ENCODE results near the gene TTC19. TPM values are rescaled to one million over a fixed set of nuclear protein-coding genes. Genes with fewer than 3 reads are reported as not detected.
"Not testable (repeated sequence)": the region's sequence is repeated elsewhere in the genome, so short reads cannot be mapped to it uniquely, and the experiment has no call there.

Gene TTC19
- total and polyA plus RNA-seq, 4 donors, result 16.1 to 29.8 (median 24.6) TPM

DNA sequence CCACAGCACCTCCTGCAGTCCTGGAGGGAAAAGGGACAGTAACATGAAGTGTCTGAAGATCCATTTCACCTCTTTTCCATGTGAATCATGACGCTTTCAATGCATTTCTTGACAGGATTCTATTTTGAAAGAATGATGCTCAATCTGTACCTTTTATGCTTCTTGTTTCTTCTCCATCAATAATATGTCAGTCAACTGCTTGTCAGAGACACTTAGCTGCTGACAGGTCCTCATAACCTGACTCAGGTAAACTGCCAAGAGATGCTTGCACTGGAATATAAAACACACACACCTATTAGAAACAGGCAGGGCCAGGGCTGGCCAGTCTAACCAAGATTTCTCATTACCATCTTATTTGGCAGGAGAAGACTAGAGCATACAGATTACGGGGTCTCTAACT lies 21.7 kb upstream of the TTC19 start:
- no peak for DNase-seq (ENCODE audit: low spot score)

DNA sequence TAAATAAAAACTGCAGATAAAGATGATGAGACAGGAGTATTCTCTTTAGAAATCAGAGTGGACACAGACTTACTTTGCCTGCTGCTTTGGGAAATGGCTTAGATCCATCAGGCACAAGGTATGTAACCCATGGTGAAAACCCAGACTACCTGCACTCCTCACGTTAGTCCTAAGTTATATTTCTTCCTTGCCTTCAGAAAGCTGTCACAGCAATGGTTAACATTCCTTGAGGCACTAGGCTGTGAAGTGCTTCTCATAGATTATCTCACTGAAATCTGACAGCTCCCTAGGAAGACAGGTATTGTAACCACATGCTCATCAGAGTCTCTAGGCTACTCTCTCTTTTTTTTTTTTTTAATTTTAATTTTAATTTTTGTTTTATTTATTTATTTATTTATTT lies 21.0 kb upstream of the TTC19 start:
- peaks cover 2 to 39% (median 33%) of the 10 kb centered on the region in 4 donors for H3K36me3 ChIP-seq (ENCODE audit: control insufficient read depth in 4 of 4, insufficient read depth in 3 of 4, low read depth in 1 of 4, low read length in 3 of 4)

More for the DNA sequence above, 21.7 kb upstream of the TTC19 start:
- Histone ChIP-seq H3K27ac (ENCODE audit: low read depth in 1 of 2, low read length in 2 of 2) (no peak overlapping the region), H3K36me3 (ENCODE audit: control insufficient read depth in 4 of 4, insufficient read depth in 3 of 4, low read depth in 1 of 4, low read length in 3 of 4) (peaks cover 2 to 37% (median 33%) of the 10 kb centered on the region in 4 donors), H3K27me3 (ENCODE audit: control insufficient read depth in 4 of 4, insufficient read depth in 4 of 4, low read length in 3 of 4) (no peaks in the 10 kb centered on the region), H3K4me1 (ENCODE audit: control insufficient read depth in 4 of 4, insufficient read depth in 4 of 4, low read length in 3 of 4) (peaks cover 0 to 5% (median 0%) of the 10 kb centered on the region in 4 donors), H3K9ac (ENCODE audit: low read depth in 1 of 2, low read length in 2 of 2) (no peak overlapping the region), H3K4me3 (ENCODE audit: low read depth in 1 of 3, low read length in 3 of 3) (no peak overlapping the region), H3K9me3 (ENCODE audit: control insufficient read depth in 4 of 4, low read length in 3 of 4) (no peaks in the 10 kb centered on the region)
- 97% methylated on average over 2 of the region's 2 CpGs for WGBS
- TF ChIP-seq FOXA2 (IDR thresholded peaks at IDR 0.05), result no peak
- no peak for TF ChIP-seq HNF4G (IDR thresholded peaks at IDR 0.05)

DNA sequence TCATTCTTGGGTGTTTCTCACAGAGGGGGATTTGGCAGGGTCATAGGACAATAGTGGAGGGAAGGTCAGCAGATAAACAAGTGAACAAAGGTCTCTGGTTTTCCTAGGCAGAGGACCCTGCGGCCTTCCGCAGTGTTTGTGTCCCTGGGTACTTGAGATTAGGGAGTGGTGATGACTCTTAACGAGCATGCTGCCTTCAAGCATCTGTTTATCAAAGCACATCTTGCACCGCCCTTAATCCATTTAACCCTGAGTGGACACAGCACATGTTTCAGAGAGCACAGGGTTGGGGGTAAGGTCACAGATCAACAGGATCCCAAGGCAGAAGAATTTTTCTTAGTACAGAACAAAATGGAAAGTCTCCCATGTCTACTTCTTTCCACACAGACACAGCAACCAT lies 20.6 kb upstream of the TTC19 start:
- not testable (repeated sequence) for H3K9me3 ChIP-seq (ENCODE audit: control insufficient read depth in 4 of 4, low read length in 3 of 4); H3K27me3 ChIP-seq (ENCODE audit: control insufficient read depth in 4 of 4, insufficient read depth in 4 of 4, low read length in 3 of 4); H3K27ac ChIP-seq (ENCODE audit: low read depth in 1 of 2, low read length in 2 of 2); H3K9ac ChIP-seq (ENCODE audit: low read depth in 1 of 2, low read length in 2 of 2); DNase-seq (ENCODE audit: low spot score); H3K4me3 ChIP-seq (ENCODE audit: low read depth in 1 of 3, low read length in 3 of 3); H3K4me1 ChIP-seq (ENCODE audit: control insufficient read depth in 4 of 4, insufficient read depth in 4 of 4, low read length in 3 of 4)
- H3K36me3 ChIP-seq (ENCODE audit: control insufficient read depth in 4 of 4, insufficient read depth in 3 of 4, low read depth in 1 of 4, low read length in 3 of 4), result peaks cover 2 to 41% (median 35%) of the 10 kb centered on the region in 4 donors
- WGBS, result 71% methylated on average over 3 of the region's 4 CpGs

More for the DNA sequence above, 21.0 kb upstream of the TTC19 start:
- Histone ChIP-seq H3K4me1 (ENCODE audit: control insufficient read depth in 4 of 4, insufficient read depth in 4 of 4, low read length in 3 of 4) (peaks cover 0 to 5% (median 0%) of the 10 kb centered on the region in 4 donors), H3K4me3 (ENCODE audit: low read depth in 1 of 3, low read length in 3 of 3) (no peak overlapping the region), H3K27ac (ENCODE audit: low read depth in 1 of 2, low read length in 2 of 2) (no peak overlapping the region), H3K27me3 (ENCODE audit: control insufficient read depth in 4 of 4, insufficient read depth in 4 of 4, low read length in 3 of 4) (no peaks in the 10 kb centered on the region), H3K9ac (ENCODE audit: low read depth in 1 of 2, low read length in 2 of 2) (no peak overlapping the region), H3K9me3 (ENCODE audit: control insufficient read depth in 4 of 4, low read length in 3 of 4) (no peaks in the 10 kb centered on the region)
- no peak for TF ChIP-seq NR2F2 (IDR thresholded peaks at IDR 0.05)
- TF ChIP-seq, protein P1, sequence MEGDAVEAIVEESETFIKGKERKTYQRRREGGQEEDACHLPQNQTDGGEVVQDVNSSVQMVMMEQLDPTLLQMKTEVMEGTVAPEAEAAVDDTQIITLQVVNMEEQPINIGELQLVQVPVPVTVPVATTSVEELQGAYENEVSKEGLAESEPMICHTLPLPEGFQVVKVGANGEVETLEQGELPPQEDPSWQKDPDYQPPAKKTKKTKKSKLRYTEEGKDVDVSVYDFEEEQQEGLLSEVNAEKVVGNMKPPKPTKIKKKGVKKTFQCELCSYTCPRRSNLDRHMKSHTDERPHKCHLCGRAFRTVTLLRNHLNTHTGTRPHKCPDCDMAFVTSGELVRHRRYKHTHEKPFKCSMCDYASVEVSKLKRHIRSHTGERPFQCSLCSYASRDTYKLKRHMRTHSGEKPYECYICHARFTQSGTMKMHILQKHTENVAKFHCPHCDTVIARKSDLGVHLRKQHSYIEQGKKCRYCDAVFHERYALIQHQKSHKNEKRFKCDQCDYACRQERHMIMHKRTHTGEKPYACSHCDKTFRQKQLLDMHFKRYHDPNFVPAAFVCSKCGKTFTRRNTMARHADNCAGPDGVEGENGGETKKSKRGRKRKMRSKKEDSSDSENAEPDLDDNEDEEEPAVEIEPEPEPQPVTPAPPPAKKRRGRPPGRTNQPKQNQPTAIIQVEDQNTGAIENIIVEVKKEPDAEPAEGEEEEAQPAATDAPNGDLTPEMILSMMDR (IDR thresholded peaks at IDR 0.05; ENCODE audit: low read depth, low read length, missing input control), result no peak
- TF ChIP-seq TAF1 (conservative IDR thresholded peaks at IDR 0.05), result no peak
- TF ChIP-seq RXRA (IDR thresholded peaks at IDR 0.05), result no peak
- TF ChIP-seq, protein P2, sequence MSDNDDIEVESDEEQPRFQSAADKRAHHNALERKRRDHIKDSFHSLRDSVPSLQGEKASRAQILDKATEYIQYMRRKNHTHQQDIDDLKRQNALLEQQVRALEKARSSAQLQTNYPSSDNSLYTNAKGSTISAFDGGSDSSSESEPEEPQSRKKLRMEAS (IDR thresholded peaks at IDR 0.05), result no peak
- no peak for TF ChIP-seq HNF4G (IDR thresholded peaks at IDR 0.05)
- no peak for TF ChIP-seq SP1 (IDR thresholded peaks at IDR 0.05)
- TF ChIP-seq, protein P3, sequence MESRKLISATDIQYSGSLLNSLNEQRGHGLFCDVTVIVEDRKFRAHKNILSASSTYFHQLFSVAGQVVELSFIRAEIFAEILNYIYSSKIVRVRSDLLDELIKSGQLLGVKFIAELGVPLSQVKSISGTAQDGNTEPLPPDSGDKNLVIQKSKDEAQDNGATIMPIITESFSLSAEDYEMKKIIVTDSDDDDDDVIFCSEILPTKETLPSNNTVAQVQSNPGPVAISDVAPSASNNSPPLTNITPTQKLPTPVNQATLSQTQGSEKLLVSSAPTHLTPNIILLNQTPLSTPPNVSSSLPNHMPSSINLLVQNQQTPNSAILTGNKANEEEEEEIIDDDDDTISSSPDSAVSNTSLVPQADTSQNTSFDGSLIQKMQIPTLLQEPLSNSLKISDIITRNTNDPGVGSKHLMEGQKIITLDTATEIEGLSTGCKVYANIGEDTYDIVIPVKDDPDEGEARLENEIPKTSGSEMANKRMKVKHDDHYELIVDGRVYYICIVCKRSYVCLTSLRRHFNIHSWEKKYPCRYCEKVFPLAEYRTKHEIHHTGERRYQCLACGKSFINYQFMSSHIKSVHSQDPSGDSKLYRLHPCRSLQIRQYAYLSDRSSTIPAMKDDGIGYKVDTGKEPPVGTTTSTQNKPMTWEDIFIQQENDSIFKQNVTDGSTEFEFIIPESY (IDR thresholded peaks at IDR 0.05), result no peak
- TF ChIP-seq RAD21 (IDR thresholded peaks at IDR 0.05), result no peak
- TF ChIP-seq, protein P4, sequence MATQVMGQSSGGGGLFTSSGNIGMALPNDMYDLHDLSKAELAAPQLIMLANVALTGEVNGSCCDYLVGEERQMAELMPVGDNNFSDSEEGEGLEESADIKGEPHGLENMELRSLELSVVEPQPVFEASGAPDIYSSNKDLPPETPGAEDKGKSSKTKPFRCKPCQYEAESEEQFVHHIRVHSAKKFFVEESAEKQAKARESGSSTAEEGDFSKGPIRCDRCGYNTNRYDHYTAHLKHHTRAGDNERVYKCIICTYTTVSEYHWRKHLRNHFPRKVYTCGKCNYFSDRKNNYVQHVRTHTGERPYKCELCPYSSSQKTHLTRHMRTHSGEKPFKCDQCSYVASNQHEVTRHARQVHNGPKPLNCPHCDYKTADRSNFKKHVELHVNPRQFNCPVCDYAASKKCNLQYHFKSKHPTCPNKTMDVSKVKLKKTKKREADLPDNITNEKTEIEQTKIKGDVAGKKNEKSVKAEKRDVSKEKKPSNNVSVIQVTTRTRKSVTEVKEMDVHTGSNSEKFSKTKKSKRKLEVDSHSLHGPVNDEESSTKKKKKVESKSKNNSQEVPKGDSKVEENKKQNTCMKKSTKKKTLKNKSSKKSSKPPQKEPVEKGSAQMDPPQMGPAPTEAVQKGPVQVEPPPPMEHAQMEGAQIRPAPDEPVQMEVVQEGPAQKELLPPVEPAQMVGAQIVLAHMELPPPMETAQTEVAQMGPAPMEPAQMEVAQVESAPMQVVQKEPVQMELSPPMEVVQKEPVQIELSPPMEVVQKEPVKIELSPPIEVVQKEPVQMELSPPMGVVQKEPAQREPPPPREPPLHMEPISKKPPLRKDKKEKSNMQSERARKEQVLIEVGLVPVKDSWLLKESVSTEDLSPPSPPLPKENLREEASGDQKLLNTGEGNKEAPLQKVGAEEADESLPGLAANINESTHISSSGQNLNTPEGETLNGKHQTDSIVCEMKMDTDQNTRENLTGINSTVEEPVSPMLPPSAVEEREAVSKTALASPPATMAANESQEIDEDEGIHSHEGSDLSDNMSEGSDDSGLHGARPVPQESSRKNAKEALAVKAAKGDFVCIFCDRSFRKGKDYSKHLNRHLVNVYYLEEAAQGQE (IDR thresholded peaks at IDR 0.05), result no peak
- no peak for TF ChIP-seq FOXA2 (IDR thresholded peaks at IDR 0.05)
- no peak for TF ChIP-seq GABPA (IDR thresholded peaks at IDR 0.05 in 1 of 2, conservative IDR thresholded peaks at IDR 0.05 in 1 of 2)
- no peak for TF ChIP-seq JUND (IDR thresholded peaks at IDR 0.05)
- TF ChIP-seq YY1 (IDR thresholded peaks at IDR 0.05), result no peak
- TF ChIP-seq, protein P5, sequence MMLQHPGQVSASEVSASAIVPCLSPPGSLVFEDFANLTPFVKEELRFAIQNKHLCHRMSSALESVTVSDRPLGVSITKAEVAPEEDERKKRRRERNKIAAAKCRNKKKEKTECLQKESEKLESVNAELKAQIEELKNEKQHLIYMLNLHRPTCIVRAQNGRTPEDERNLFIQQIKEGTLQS (IDR thresholded peaks at IDR 0.05), result no peak
- no peak for TF ChIP-seq FOXA1 (IDR thresholded peaks at IDR 0.05)
- TF ChIP-seq EGR1 (IDR thresholded peaks at IDR 0.05; ENCODE audit: low read depth in 2 of 2), result no peak
- 95% methylated on average over 1 of the region's 1 CpG for WGBS
- no peak for DNase-seq (ENCODE audit: low spot score)

All from liver (tissue), 9 donors.